B cell (primary cell): ENCODE data around the gene GASK1A. TPM values are rescaled to one million over a fixed set of nuclear protein-coding genes. Genes with fewer than 3 reads are reported as not detected.

Experiments used
- ATAC-seq: fragments of 200-7000 bp; cut with Tn5 transposase; one replicate; pipeline ENCODE4 v1.10.0; 2021; ENCODE audit warnings: low read depth, mild to moderate bottlenecking, moderate number of reproducible peaks, moderate library complexity
- CTCF ChIA-PET: fragments of 350-600 bp; sonication (Branson Sonifier 250); formaldehyde crosslinking; loops from one replicate; lab custom pipeline; 2021; ENCODE audit warnings: antibody characterized with exemption, inconsistent platforms; lab: Charles Lee
- POLR2A ChIA-PET: fragments of 350-600 bp; sonication (Branson Sonifier 250); formaldehyde crosslinking; loops from one replicate; lab custom pipeline; 2021; ENCODE audit warnings: antibody characterized with exemption; lab: Charles Lee
- DNase-seq: peaks from one replicate; pipeline ENCODE4 v3.0.0; 2013
- H2AFZ ChIP-seq: 2 replicates; pipeline ENCODE4 v1.6.1; 2012; ENCODE audit warnings: mild to moderate bottlenecking, low read depth, low read length; ENCODE audit not compliant: insufficient read depth, poor library complexity, severe bottlenecking
- H3K27ac ChIP-seq, 2 donors: 1 replicate in 1 of 2; 2 replicates in 1 of 2; pipeline ENCODE4 v1.5.1; 2012 to 2013; ENCODE audit warnings: low read length in 2 of 2, mild to moderate bottlenecking in 2 of 2, moderate library complexity in 1 of 2
- H3K27me3 ChIP-seq, 4 experiments: fragments of 200-600 bp in 1 of 4; sonication (generic) in 1 of 4; replicated peaks in 1 of 4; 1 replicate in 2 of 4; 2 replicates in 2 of 4; pipeline versions ENCODE4 v1.6.1 to v1.7.0; 2013 to 2016; ENCODE audit warnings: low read length in 3 of 4, mild to moderate bottlenecking in 2 of 4, mixed read lengths in 1 of 4, moderate library complexity in 1 of 4; ENCODE audit not compliant: insufficient read depth in 4 of 4, control insufficient read depth in 3 of 4; ENCODE audit errors: control extremely low read depth in 1 of 4
- H3K36me3 ChIP-seq, 2 experiments: replicated peaks in 1 of 2; 1 replicate in 1 of 2; 2 replicates in 1 of 2; pipeline versions ENCODE4 v1.6.1 to v1.7.1; 2013; ENCODE audit warnings: low read length in 1 of 2; ENCODE audit not compliant: insufficient read depth in 2 of 2, control insufficient read depth in 1 of 2; ENCODE audit errors: control extremely low read depth in 1 of 2, extremely low read depth in 1 of 2
- H3K4me1 ChIP-seq, 2 donors: fragments of 200-600 bp in 1 of 2; sonication (generic) in 1 of 2; 1 replicate in 1 of 2; 2 replicates in 1 of 2; pipeline versions ENCODE4 v1.5.1 to v1.6.1; 2013 to 2017; ENCODE audit warnings: low read length in 2 of 2; ENCODE audit not compliant: control insufficient read depth in 2 of 2, insufficient read depth in 2 of 2
- H3K4me2 ChIP-seq: replicated peaks from 2 replicates; pipeline ENCODE3; 2012; ENCODE audit warnings: mild to moderate bottlenecking, low read depth, low read length; ENCODE audit not compliant: poor library complexity, severe bottlenecking
- H3K4me3 ChIP-seq, 5 experiments: fragments of 200-600 bp in 1 of 5; sonication (generic) in 1 of 5; 1 replicate in 3 of 5; 2 replicates in 2 of 5; pipeline versions ENCODE4 v1.5.1 to v1.7.0; 2011 to 2016; ENCODE audit warnings: low read length in 4 of 5, mild to moderate bottlenecking in 4 of 5, low read depth in 2 of 5, control low read depth in 1 of 5, moderate library complexity in 1 of 5; ENCODE audit not compliant: insufficient read depth in 1 of 5; ENCODE audit errors: control extremely low read depth in 1 of 5, extremely low read depth in 1 of 5
- H3K79me2 ChIP-seq: fragments of 200-600 bp; sonication (generic); one replicate; pipeline ENCODE4 v1.6.0; 2016; ENCODE audit warnings: low read length; ENCODE audit not compliant: control insufficient read depth, insufficient read depth
- H3K9ac ChIP-seq: fragments of 200-600 bp; sonication (generic); 2 replicates; pipeline ENCODE4 v1.6.1; 2017; ENCODE audit warnings: mild to moderate bottlenecking, low read length, moderate library complexity
- H3K9me3 ChIP-seq, 3 donors: one replicate each; pipeline versions ENCODE4 v1.6.1 to v1.7.1; 2013; ENCODE audit warnings: low read length in 2 of 3; ENCODE audit not compliant: control insufficient read depth in 2 of 3, insufficient read depth in 1 of 3; ENCODE audit errors: control extremely low read depth in 1 of 3
- H4K20me1 ChIP-seq: 2 replicates; pipeline ENCODE4 v1.6.0; 2012; ENCODE audit warnings: mild to moderate bottlenecking, low read length; ENCODE audit not compliant: insufficient read depth, control insufficient read depth, poor library complexity, severe bottlenecking
- H3K27ac Mint-ChIP-seq: one replicate; pipeline ENCODE4 v1.8.0; 2021; ENCODE audit warnings: mixed read lengths
- H3K27me3 Mint-ChIP-seq: one replicate; pipeline ENCODE4 v1.8.0; 2021; ENCODE audit warnings: mixed read lengths
- H3K4me1 Mint-ChIP-seq: one replicate; pipeline ENCODE4 v1.8.0; 2021; ENCODE audit warnings: mixed read lengths
- H3K4me3 Mint-ChIP-seq: one replicate; pipeline ENCODE4 v1.8.0; 2021; ENCODE audit warnings: mixed read lengths
- H3K9me3 Mint-ChIP-seq: one replicate; pipeline ENCODE4 v1.8.0; 2022; ENCODE audit warnings: mixed read lengths; ENCODE audit not compliant: insufficient read depth
- EZH2 ChIP-seq: IDR thresholded peaks from 2 replicates; pipeline ENCODE4 v1.6.1; 2012; ENCODE audit warnings: borderline replicate concordance, low read depth, mild to moderate bottlenecking, moderate library complexity, low read length; ENCODE audit not compliant: insufficient read depth, poor library complexity, severe bottlenecking
- WGBS: methylation state at CpG from one replicate; pipeline ENCODE4 v1.1.5; 2013; ENCODE audit warnings: missing lambda C conversion rate; ENCODE audit not compliant: insufficient coverage; 5-methylcytosine and 5-hydroxymethylcytosine counted together
- intact Hi-C: fragments of 100-400 bp; cut with micrococcal nuclease; formaldehyde crosslinking; loops from one replicate; pipeline ENCODE4 v1.10.0; 2022
- polyA plus RNA-seq: library from polyadenylated mRNA; depleted of rRNA; stranded (reverse); fragments of >200 nt; gene quantifications from 2 replicates; pipeline ENCODE4 v1.2.3, GENCODE V29; 2012
- total RNA-seq, 2 donors: library from RNA; stranded (reverse); fragments of 120-200 nt in 1 of 2; gene quantifications; 1 replicate in 1 of 2; 2 replicates in 1 of 2; pipeline versions ENCODE4 v1.2.3 to v1.2.4, GENCODE V29; 2013 to 2022
- TF ChIP-seq, protein P1 (sequence below): fragments of 200-600 bp; IDR thresholded peaks from one replicate; pipeline ENCODE4 v1.8.0; 2022; ENCODE audit warnings: antibody characterized with exemption, mild to moderate bottlenecking

The GASK1A gene
- total and polyA plus RNA-seq, 2 donors (not counting 1 experiment from before 2014, with no cell fraction given) = not detected

DNA sequence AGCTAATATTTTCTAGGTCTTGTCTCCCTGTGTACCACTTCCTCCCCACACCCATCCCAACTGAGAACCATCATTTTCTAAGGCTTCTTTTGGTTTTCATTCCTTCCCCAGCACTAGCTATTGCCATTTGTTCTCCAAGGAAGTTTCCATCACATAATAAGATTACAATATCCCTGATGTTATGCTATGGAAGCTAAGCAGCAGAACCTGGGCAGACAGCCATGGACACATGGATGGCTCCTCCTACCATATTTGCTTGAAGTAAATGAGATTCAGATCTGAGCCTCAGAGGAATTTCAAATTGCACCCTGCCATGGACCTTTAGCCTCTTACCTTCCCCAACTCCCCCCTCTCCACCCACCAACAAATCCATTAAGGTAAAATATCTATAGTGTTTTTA is 31.5 kb downstream of the GASK1A start:
- Mint-ChIP-seq H3K4me1 (no peaks in the 10 kb centered on the region), H3K27ac (no peak overlapping the region), H3K9me3 (no peaks in the 10 kb centered on the region), H3K27me3 (peaks cover 8% of the 10 kb centered on the region), H3K4me3 (no peak overlapping the region)
- peaks cover 0 to 43% (median 20%) of the 10 kb centered on the region in 3 donors for H3K9me3 ChIP-seq
- DNase-seq = no peak
- no peaks in the 10 kb centered on the region for H3K27me3 ChIP-seq
- H3K9ac ChIP-seq = no peak overlapping the region
- no peak overlapping the region for H3K4me3 ChIP-seq
- ATAC-seq = no peak
- no peaks in the 10 kb centered on the region for H4K20me1 ChIP-seq
- no peaks in the 10 kb centered on the region for H3K79me2 ChIP-seq
- H3K4me2 ChIP-seq = no peak overlapping the region
- no peaks in the 10 kb centered on the region for H3K36me3 ChIP-seq
- intact Hi-C loops = no loop called here
- TF ChIP-seq, protein P1, sequence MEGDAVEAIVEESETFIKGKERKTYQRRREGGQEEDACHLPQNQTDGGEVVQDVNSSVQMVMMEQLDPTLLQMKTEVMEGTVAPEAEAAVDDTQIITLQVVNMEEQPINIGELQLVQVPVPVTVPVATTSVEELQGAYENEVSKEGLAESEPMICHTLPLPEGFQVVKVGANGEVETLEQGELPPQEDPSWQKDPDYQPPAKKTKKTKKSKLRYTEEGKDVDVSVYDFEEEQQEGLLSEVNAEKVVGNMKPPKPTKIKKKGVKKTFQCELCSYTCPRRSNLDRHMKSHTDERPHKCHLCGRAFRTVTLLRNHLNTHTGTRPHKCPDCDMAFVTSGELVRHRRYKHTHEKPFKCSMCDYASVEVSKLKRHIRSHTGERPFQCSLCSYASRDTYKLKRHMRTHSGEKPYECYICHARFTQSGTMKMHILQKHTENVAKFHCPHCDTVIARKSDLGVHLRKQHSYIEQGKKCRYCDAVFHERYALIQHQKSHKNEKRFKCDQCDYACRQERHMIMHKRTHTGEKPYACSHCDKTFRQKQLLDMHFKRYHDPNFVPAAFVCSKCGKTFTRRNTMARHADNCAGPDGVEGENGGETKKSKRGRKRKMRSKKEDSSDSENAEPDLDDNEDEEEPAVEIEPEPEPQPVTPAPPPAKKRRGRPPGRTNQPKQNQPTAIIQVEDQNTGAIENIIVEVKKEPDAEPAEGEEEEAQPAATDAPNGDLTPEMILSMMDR = no peak
- TF ChIP-seq EZH2 = no peak
- H3K27ac ChIP-seq = no peak overlapping the region
- ChIA-PET POLR2A (no interaction called here), CTCF (interaction anchor here (0.7 kb wide), 1 partner anchor 10 kb away, joined by 3 read pairs; no protein-coding TSS in a partner anchor)
- no peak overlapping the region for H2AFZ ChIP-seq
- H3K4me1 ChIP-seq = no peaks in the 10 kb centered on the region

DNA sequence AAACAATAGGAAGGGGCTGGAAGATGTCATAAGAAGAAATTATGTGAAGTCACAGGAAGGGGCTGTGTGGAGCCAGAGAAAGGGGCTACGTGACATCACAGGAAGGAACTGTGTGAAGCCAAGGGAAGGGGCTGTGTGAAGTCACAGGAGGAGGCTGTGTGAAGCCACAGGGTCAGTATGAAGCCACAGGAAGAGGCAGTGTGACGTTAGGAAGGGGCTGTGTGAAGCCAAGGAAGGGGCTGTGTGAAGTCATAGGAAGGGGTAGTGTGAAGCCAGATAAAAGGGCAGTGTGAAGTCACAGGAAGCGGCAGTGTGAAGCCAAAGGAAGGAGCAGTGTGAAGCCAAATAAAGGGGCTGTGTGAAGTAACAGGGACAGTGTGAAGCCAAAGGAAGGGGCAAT is 32.5 kb downstream of the GASK1A start:
- Mint-ChIP-seq H3K27me3 (peaks cover 8% of the 10 kb centered on the region), H3K27ac (no peak overlapping the region), H3K4me3 (no peak overlapping the region), H3K4me1 (no peaks in the 10 kb centered on the region), H3K9me3 (no peaks in the 10 kb centered on the region)
- intact Hi-C loops = no loop called here
- ChIA-PET POLR2A (no interaction called here), CTCF (no interaction called here)
- Histone ChIP-seq H3K9ac (no peak overlapping the region), H3K79me2 (no peaks in the 10 kb centered on the region), H3K4me3 (no peak overlapping the region), H3K27me3 (no peaks in the 10 kb centered on the region), H3K4me1 (no peaks in the 10 kb centered on the region), H3K27ac (no peak overlapping the region), H3K9me3 (peaks cover 0 to 53% (median 29%) of the 10 kb centered on the region in 3 donors), H3K4me2 (no peak overlapping the region), H2AFZ (no peak overlapping the region), H4K20me1 (no peaks in the 10 kb centered on the region), H3K36me3 (no peaks in the 10 kb centered on the region)
- WGBS = 76% methylated on average over 3 of the region's 3 CpGs
- no peak for DNase-seq
- no peak for ATAC-seq
- TF ChIP-seq, protein P1 = no peak
- no peak for TF ChIP-seq EZH2
